A673 (cell line): ENCODE results near the gene SLC24A5. TPM values are rescaled to one million over a fixed set of nuclear protein-coding genes. Genes with fewer than 3 reads are reported as not detected.

ENCODE experiments used
- BruUV-seq: library from RNA; stranded (reverse); fragments of 400-500 nt; replicated peaks from 2 replicates; lab custom pipeline; 2021; lab: Mats Ljungman, UMichigan
- CTCF ChIA-PET: fragments of 300-600 bp; sonication (Branson Sonifier 250); formaldehyde crosslinking; loops from one replicate; lab custom pipeline; 2022; ENCODE audit warnings: antibody characterized with exemption; lab: Charles Lee
- POLR2A ChIA-PET: fragments of 300-600 bp; sonication (Branson Sonifier 250); formaldehyde crosslinking; loops from one replicate; lab custom pipeline; 2022; ENCODE audit warnings: antibody characterized with exemption; ENCODE audit not compliant: low non-redundant PET; lab: Charles Lee
- DNase-seq: peaks from one replicate; pipeline ENCODE4 v3.0.0-alpha.2; 2015; ENCODE audit warnings: low spot score
- H3K27ac ChIP-seq: fragments of 200-600 bp; sonication (generic); 2 replicates; pipeline ENCODE4 v1.5.1; 2016; ENCODE audit warnings: mixed run types, low read depth, mild to moderate bottlenecking, mixed read lengths, antibody characterized with exemption, low read length; ENCODE audit not compliant: poor library complexity, severe bottlenecking
- H3K27me3 ChIP-seq: fragments of 200-600 bp; sonication (generic); replicated peaks from 2 replicates; pipeline ENCODE4 v1.6.1; 2017; ENCODE audit warnings: mixed run types, low read depth, mild to moderate bottlenecking, mixed read lengths, antibody characterized with exemption, low read length; ENCODE audit not compliant: insufficient read depth, poor library complexity
- H3K36me3 ChIP-seq: fragments of 200-600 bp; sonication (generic); 2 replicates; pipeline ENCODE4 v1.6.1; 2016; ENCODE audit warnings: mixed run types, mild to moderate bottlenecking, mixed read lengths, antibody characterized with exemption, low read length; ENCODE audit not compliant: insufficient read depth, poor library complexity, severe bottlenecking
- H3K4me1 ChIP-seq: fragments of 200-600 bp; sonication (generic); 2 replicates; pipeline ENCODE4 v1.6.1; 2017; ENCODE audit warnings: mixed run types, mild to moderate bottlenecking, mixed read lengths, antibody characterized with exemption, low read length; ENCODE audit not compliant: insufficient read depth, poor library complexity, severe bottlenecking
- H3K4me3 ChIP-seq: fragments of 200-600 bp; sonication (generic); 2 replicates; pipeline ENCODE4 v1.5.1; 2016; ENCODE audit warnings: low read depth, mixed run types, mild to moderate bottlenecking, mixed read lengths, low read length; ENCODE audit not compliant: poor library complexity, severe bottlenecking
- H3K9me3 ChIP-seq: fragments of 200-600 bp; sonication (generic); 2 replicates; pipeline ENCODE4 v1.6.1; 2016; ENCODE audit warnings: mixed run types, low read depth, mild to moderate bottlenecking, mixed read lengths, antibody characterized with exemption, low read length; ENCODE audit not compliant: poor library complexity, severe bottlenecking
- EZH2 ChIP-seq: fragments of 200-600 bp; sonication (generic); IDR thresholded peaks from 2 replicates; pipeline ENCODE4 v1.6.1; 2017; ENCODE audit warnings: borderline replicate concordance, low read depth, mild to moderate bottlenecking, mixed read lengths, antibody characterized with exemption, low read length; ENCODE audit not compliant: poor library complexity, severe bottlenecking
- intact Hi-C: fragments of 100-400 bp; cut with micrococcal nuclease; formaldehyde crosslinking; loops from one replicate; pipeline ENCODE4 v1.10.0; 2022; ENCODE audit not compliant: unreplicated experiment
- total RNA-seq: library from RNA; stranded (reverse); gene quantifications from 2 replicates; pipeline ENCODE4 v1.2.3, GENCODE V29; 2021
- TF ChIP-seq, protein P1 (sequence below): fragments of 300-800, 200-600 bp; sonication (generic); conservative IDR thresholded peaks from 2 replicates; pipeline ENCODE4 v1.5.1; 2017; ENCODE audit warnings: low read depth, mild to moderate bottlenecking, antibody characterized with exemption, low read length, moderate library complexity, mixed read lengths

The SLC24A5 gene
- total RNA-seq, 1 experiment from 2014 or later = not detected

GRCh38 chr15:48102167-48102566, 18.6 kb upstream of the SLC24A5 start:
- no peak for DNase-seq

GRCh38 chr15:48103647-48104046, 17.1 kb upstream of the SLC24A5 start:
- H3K9me3 ChIP-seq = no peaks in the 10 kb centered on the region
- no peaks in the 10 kb centered on the region for H3K4me1 ChIP-seq
- H3K36me3 ChIP-seq = no peaks in the 10 kb centered on the region
- no peak for TF ChIP-seq EZH2
- TF ChIP-seq, protein P1, sequence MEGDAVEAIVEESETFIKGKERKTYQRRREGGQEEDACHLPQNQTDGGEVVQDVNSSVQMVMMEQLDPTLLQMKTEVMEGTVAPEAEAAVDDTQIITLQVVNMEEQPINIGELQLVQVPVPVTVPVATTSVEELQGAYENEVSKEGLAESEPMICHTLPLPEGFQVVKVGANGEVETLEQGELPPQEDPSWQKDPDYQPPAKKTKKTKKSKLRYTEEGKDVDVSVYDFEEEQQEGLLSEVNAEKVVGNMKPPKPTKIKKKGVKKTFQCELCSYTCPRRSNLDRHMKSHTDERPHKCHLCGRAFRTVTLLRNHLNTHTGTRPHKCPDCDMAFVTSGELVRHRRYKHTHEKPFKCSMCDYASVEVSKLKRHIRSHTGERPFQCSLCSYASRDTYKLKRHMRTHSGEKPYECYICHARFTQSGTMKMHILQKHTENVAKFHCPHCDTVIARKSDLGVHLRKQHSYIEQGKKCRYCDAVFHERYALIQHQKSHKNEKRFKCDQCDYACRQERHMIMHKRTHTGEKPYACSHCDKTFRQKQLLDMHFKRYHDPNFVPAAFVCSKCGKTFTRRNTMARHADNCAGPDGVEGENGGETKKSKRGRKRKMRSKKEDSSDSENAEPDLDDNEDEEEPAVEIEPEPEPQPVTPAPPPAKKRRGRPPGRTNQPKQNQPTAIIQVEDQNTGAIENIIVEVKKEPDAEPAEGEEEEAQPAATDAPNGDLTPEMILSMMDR = no peak
- no peak overlapping the region for H3K27ac ChIP-seq
- H3K4me3 ChIP-seq = no peak overlapping the region
- no peak for DNase-seq
- ChIA-PET CTCF (no interaction called here), POLR2A (no interaction called here)
- no TSS peak for BruUV-seq
- intact Hi-C loops = no loop called here
- H3K27me3 ChIP-seq = peaks cover 19% of the 10 kb centered on the region

More at GRCh38 chr15:48102167-48102566, 18.6 kb upstream of the SLC24A5 start:
- Histone ChIP-seq H3K27me3 (peaks cover 17% of the 10 kb centered on the region), H3K4me3 (no peak overlapping the region), H3K4me1 (no peaks in the 10 kb centered on the region), H3K27ac (no peak overlapping the region), H3K36me3 (no peaks in the 10 kb centered on the region), H3K9me3 (no peaks in the 10 kb centered on the region)
- intact Hi-C loops = no loop called here
- POLR2A ChIA-PET = no interaction called here
- TF ChIP-seq EZH2 = no peak
- TF ChIP-seq, protein P1 = no peak
- CTCF ChIA-PET = no interaction called here
- BruUV-seq = no TSS peak

DNA sequence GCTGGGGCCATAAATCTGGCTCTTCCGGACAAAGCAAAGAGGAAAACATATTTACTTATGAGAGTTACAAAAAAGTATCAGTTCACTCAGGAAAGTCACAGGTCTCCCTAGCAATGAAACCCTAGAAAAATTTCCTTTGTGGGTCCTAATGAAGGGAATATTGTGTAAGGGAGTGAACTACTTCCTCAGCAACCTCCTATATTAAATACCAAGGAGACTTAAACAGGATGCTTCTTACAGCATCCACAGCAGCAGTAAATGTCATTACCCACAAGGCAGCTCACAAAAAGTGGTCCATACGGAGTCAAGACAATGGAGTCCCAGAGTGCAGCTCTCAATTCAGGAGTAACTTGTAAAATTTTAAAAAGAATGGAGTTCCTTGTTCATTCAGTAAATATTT, 14.9 kb upstream of the SLC24A5 start:
- TF ChIP-seq EZH2 = no peak
- TF ChIP-seq, protein P1 = no peak

More for the DNA sequence above, 14.9 kb upstream of the SLC24A5 start:
- DNase-seq = no peak
- Histone ChIP-seq H3K27me3 (peaks cover 19% of the 10 kb centered on the region), H3K27ac (no peak overlapping the region), H3K9me3 (no peaks in the 10 kb centered on the region), H3K36me3 (no peaks in the 10 kb centered on the region), H3K4me1 (no peaks in the 10 kb centered on the region), H3K4me3 (no peak overlapping the region)
- BruUV-seq = no TSS peak
- intact Hi-C loops = no loop called here
- ChIA-PET CTCF (no interaction called here), POLR2A (no interaction called here)
